Suprapubic skin (tissue), 4 donors: Measurements from ENCODE around the gene PROX1.

Source experiments
- EP300 ChIP-seq: sonication (generic); formaldehyde crosslinking; IDR thresholded peaks from one replicate; pipeline ENCODE4 v1.6.1; 2017; ENCODE audit warnings: antibody characterized with exemption
- POLR2A ChIP-seq, 2 donors: fragments of 450-650 bp; IDR thresholded peaks; one replicate each; pipeline ENCODE4 v1.6.1; 2017; ENCODE audit warnings: antibody characterized with exemption in 2 of 2, mild to moderate bottlenecking in 2 of 2, moderate library complexity in 2 of 2
- POLR2AphosphoS5 ChIP-seq, 3 donors: sonication (generic); formaldehyde crosslinking; IDR thresholded peaks; one replicate each; pipeline ENCODE4 v1.6.1; 2017; ENCODE audit warnings: antibody characterized with exemption in 3 of 3
- TF ChIP-seq, protein P1 (sequence below), 2 donors: fragments of 200-600 bp in 1 of 2; fragments of 450-650 bp in 1 of 2; sonication (generic) in 1 of 2; IDR thresholded peaks; one replicate each; pipeline ENCODE4 v1.5.1; 2016 to 2019; ENCODE audit warnings: antibody characterized with exemption in 2 of 2, mild to moderate bottlenecking in 1 of 2, moderate library complexity in 1 of 2

DNA sequence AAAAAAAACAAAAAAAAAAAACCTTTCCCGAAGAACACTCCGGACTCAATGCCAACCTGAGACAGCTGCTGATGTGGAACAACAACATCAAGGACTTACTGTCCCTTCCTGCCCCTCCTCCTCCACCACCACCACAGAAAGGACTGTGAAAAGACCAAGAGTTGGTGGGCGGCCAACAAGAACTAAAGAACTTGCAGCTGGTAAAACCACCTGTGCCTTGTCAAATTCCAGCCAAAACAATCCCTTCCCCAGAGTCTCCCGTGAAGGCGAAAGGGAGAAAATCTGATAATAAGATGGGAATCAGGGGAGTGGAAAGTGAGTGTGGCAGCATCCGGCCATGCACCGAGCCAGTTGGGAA is 88.9 kb downstream of the PROX1 start:
- TF ChIP-seq POLR2AphosphoS5 (IDR thresholded peaks at IDR 0.05) (no peak), EP300 (no peak), POLR2A (IDR thresholded peaks at IDR 0.05) (no peak)
- TF ChIP-seq, protein P1, sequence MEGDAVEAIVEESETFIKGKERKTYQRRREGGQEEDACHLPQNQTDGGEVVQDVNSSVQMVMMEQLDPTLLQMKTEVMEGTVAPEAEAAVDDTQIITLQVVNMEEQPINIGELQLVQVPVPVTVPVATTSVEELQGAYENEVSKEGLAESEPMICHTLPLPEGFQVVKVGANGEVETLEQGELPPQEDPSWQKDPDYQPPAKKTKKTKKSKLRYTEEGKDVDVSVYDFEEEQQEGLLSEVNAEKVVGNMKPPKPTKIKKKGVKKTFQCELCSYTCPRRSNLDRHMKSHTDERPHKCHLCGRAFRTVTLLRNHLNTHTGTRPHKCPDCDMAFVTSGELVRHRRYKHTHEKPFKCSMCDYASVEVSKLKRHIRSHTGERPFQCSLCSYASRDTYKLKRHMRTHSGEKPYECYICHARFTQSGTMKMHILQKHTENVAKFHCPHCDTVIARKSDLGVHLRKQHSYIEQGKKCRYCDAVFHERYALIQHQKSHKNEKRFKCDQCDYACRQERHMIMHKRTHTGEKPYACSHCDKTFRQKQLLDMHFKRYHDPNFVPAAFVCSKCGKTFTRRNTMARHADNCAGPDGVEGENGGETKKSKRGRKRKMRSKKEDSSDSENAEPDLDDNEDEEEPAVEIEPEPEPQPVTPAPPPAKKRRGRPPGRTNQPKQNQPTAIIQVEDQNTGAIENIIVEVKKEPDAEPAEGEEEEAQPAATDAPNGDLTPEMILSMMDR (IDR thresholded peaks at IDR 0.05): no peak
